ENCODE data around the gene FRMPD2.

DNA sequence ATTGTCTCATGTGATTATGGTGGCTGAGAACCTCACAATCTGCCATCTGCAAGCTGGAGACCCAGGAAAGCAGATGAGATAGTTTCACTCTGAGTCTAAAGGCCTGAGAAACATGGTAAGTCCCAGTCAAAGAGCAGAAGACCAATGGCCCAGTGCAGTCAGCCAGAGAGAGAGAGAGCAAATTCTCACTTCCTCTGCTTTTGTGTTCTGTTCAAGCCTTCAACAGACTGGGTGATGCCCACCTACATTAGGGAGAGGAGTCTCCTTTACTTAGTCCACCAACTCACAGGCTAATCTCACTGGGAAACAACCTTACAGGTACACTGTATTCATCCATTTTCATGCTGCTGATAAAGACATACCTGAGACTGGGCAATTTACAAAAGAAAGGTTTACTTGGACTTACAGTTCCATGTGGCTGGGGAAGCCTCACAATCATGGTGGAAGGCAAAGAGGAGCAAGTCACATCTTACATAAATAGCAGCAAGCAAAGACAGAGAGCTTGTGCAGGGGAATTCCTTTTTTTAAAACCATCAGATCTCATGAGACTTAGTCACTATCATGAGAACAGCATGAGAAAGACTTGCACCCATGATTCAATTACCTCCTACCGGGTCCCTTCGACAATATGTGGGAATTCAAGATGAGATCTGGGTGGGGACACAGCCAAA is 4.7 kb upstream of the FRMPD2 start:
- TF ChIP-seq, protein P1, sequence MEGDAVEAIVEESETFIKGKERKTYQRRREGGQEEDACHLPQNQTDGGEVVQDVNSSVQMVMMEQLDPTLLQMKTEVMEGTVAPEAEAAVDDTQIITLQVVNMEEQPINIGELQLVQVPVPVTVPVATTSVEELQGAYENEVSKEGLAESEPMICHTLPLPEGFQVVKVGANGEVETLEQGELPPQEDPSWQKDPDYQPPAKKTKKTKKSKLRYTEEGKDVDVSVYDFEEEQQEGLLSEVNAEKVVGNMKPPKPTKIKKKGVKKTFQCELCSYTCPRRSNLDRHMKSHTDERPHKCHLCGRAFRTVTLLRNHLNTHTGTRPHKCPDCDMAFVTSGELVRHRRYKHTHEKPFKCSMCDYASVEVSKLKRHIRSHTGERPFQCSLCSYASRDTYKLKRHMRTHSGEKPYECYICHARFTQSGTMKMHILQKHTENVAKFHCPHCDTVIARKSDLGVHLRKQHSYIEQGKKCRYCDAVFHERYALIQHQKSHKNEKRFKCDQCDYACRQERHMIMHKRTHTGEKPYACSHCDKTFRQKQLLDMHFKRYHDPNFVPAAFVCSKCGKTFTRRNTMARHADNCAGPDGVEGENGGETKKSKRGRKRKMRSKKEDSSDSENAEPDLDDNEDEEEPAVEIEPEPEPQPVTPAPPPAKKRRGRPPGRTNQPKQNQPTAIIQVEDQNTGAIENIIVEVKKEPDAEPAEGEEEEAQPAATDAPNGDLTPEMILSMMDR (conservative IDR thresholded peaks at IDR 0.05; ENCODE audit: low read depth, low read length) = no peak
- TF ChIP-seq EZH2 (IDR thresholded peaks at IDR 0.05; ENCODE audit: borderline replicate concordance, low read depth, low read length, poor library complexity, severe bottlenecking) = no peak
